Duodenal mucosa (tissue), 2 donors: ENCODE measurements around the gene ARNT2.

ENCODE experiments used
- H3K27ac ChIP-seq: one replicate; pipeline ENCODE4 v1.7.0; 2013; ENCODE audit warnings: low read depth, low read length
- H3K27me3 ChIP-seq, 2 donors: one replicate each; pipeline ENCODE4 v1.7.0; 2013; ENCODE audit warnings: low read length in 2 of 2, control low read depth in 1 of 2; ENCODE audit not compliant: insufficient read depth in 2 of 2, control insufficient read depth in 1 of 2
- H3K36me3 ChIP-seq, 2 donors: one replicate each; pipeline ENCODE4 v1.7.0; 2013; ENCODE audit warnings: low read length in 2 of 2, control low read depth in 1 of 2; ENCODE audit not compliant: insufficient read depth in 2 of 2, control insufficient read depth in 1 of 2
- H3K4me1 ChIP-seq, 2 donors: one replicate each; pipeline ENCODE4 v1.7.0; 2013; ENCODE audit warnings: low read length in 2 of 2, control low read depth in 1 of 2; ENCODE audit not compliant: insufficient read depth in 2 of 2, control insufficient read depth in 1 of 2
- H3K4me3 ChIP-seq, 2 donors: one replicate each; pipeline ENCODE4 v1.7.0; 2013; ENCODE audit warnings: low read length in 2 of 2, low read depth in 1 of 2
- H3K9ac ChIP-seq, 2 donors: one replicate each; pipeline ENCODE4 v1.7.0; 2013; ENCODE audit warnings: low read length in 2 of 2, low read depth in 1 of 2
- H3K9me3 ChIP-seq, 2 donors: one replicate each; pipeline ENCODE4 v1.7.0; 2013; ENCODE audit warnings: low read length in 2 of 2, control low read depth in 1 of 2; ENCODE audit not compliant: control insufficient read depth in 1 of 2

ARNT2 gene

GRCh38 chr15:80526556-80527340 lies 122.6 kb downstream of the ARNT2 start:
- no peak overlapping the region for H3K27ac ChIP-seq

GRCh38 chr15:80527406-80527805 lies 123.2 kb downstream of the ARNT2 start:
- H3K9ac ChIP-seq: no peak overlapping the region
- no peaks in the 10 kb centered on the region for H3K4me1 ChIP-seq
- H3K36me3 ChIP-seq: no peaks in the 10 kb centered on the region
- H3K27ac ChIP-seq: no peak overlapping the region
- H3K4me3 ChIP-seq: no peak overlapping the region
- no peaks in the 10 kb centered on the region for H3K27me3 ChIP-seq
- no peaks in the 10 kb centered on the region for H3K9me3 ChIP-seq

More at GRCh38 chr15:80526556-80527340, 122.6 kb downstream of the ARNT2 start:
- no peaks in the 10 kb centered on the region for H3K36me3 ChIP-seq
- no peak overlapping the region for H3K9ac ChIP-seq
- H3K4me1 ChIP-seq: no peaks in the 10 kb centered on the region
- no peak overlapping the region for H3K4me3 ChIP-seq
- no peaks in the 10 kb centered on the region for H3K27me3 ChIP-seq
- no peaks in the 10 kb centered on the region for H3K9me3 ChIP-seq

GRCh38 chr15:80527961-80528360 lies 123.8 kb downstream of the ARNT2 start:
- Histone ChIP-seq H3K9me3 (no peaks in the 10 kb centered on the region), H3K4me1 (no peaks in the 10 kb centered on the region), H3K4me3 (no peak overlapping the region), H3K9ac (no peak overlapping the region), H3K27ac (no peak overlapping the region), H3K27me3 (no peaks in the 10 kb centered on the region), H3K36me3 (no peaks in the 10 kb centered on the region)

- H3K4me3 ChIP-seq: no peak overlapping the region
- no peak overlapping the region for H3K9ac ChIP-seq
- no peaks in the 10 kb centered on the region for H3K4me1 ChIP-seq
- H3K36me3 ChIP-seq: no peaks in the 10 kb centered on the region
- H3K9me3 ChIP-seq: no peaks in the 10 kb centered on the region
- no peaks in the 10 kb centered on the region for H3K27me3 ChIP-seq
- H3K27ac ChIP-seq: no peak overlapping the region
Measured at GRCh38 chr15:80530737-80531365, 126.7 kb downstream of the ARNT2 start.

GRCh38 chr15:80531388-80531787 lies 127.2 kb downstream of the ARNT2 start:
- Histone ChIP-seq H3K9me3 (no peaks in the 10 kb centered on the region), H3K27ac (no peak overlapping the region), H3K27me3 (no peaks in the 10 kb centered on the region), H3K9ac (no peak overlapping the region), H3K36me3 (no peaks in the 10 kb centered on the region), H3K4me3 (no peak overlapping the region), H3K4me1 (no peaks in the 10 kb centered on the region)

- Histone ChIP-seq H3K4me1 (no peaks in the 10 kb centered on the region), H3K9me3 (no peaks in the 10 kb centered on the region), H3K27me3 (no peaks in the 10 kb centered on the region), H3K4me3 (no peak overlapping the region), H3K9ac (no peak overlapping the region), H3K27ac (no peak overlapping the region), H3K36me3 (no peaks in the 10 kb centered on the region)
Measured at GRCh38 chr15:80531796-80532195, 127.6 kb downstream of the ARNT2 start.

- Histone ChIP-seq H3K27ac (no peak overlapping the region), H3K9me3 (no peaks in the 10 kb centered on the region), H3K27me3 (no peaks in the 10 kb centered on the region), H3K4me1 (no peaks in the 10 kb centered on the region), H3K36me3 (no peaks in the 10 kb centered on the region), H3K9ac (no peak overlapping the region), H3K4me3 (no peak overlapping the region)
Measured at GRCh38 chr15:80533790-80534333, 129.7 kb downstream of the ARNT2 start.

- Histone ChIP-seq H3K4me3 (no peak overlapping the region), H3K4me1 (no peaks in the 10 kb centered on the region), H3K9me3 (no peaks in the 10 kb centered on the region), H3K27me3 (no peaks in the 10 kb centered on the region), H3K36me3 (no peaks in the 10 kb centered on the region), H3K9ac (no peak overlapping the region), H3K27ac (no peak overlapping the region)
Measured at GRCh38 chr15:80536231-80536630, 132.0 kb downstream of the ARNT2 start.

- Histone ChIP-seq H3K27me3 (no peaks in the 10 kb centered on the region), H3K36me3 (no peaks in the 10 kb centered on the region), H3K27ac (no peak overlapping the region), H3K4me3 (no peak overlapping the region), H3K9me3 (no peaks in the 10 kb centered on the region), H3K4me1 (no peaks in the 10 kb centered on the region), H3K9ac (no peak overlapping the region)
Measured at GRCh38 chr15:80536716-80537115, 132.5 kb downstream of the ARNT2 start.

GRCh38 chr15:80545078-80545477 lies 140.9 kb downstream of the ARNT2 start:
- Histone ChIP-seq H3K27me3 (no peaks in the 10 kb centered on the region), H3K36me3 (no peaks in the 10 kb centered on the region), H3K9me3 (no peaks in the 10 kb centered on the region), H3K4me3 (no peak overlapping the region), H3K4me1 (no peaks in the 10 kb centered on the region), H3K27ac (no peak overlapping the region), H3K9ac (no peak overlapping the region)
